LNCaP clone FGC (cell line): ENCODE measurements around the gene HES3.

Experiments used
- DNase-seq: peaks from one replicate; pipeline ENCODE4 v3.0.0-alpha.2; 2011; ENCODE audit warnings: low read depth
- H3K4me3 ChIP-seq: 2 replicates; pipeline ENCODE4 v1.5.1; 2011; ENCODE audit warnings: mild to moderate bottlenecking, low read depth, low read length, control low read depth
- CTCF ChIP-seq: IDR thresholded peaks from 2 replicates; pipeline ENCODE4 v1.5.1; 2012; ENCODE audit warnings: mild to moderate bottlenecking; ENCODE audit not compliant: control insufficient read depth, insufficient read depth; ENCODE audit errors: extremely low read depth

Gene HES3

DNA sequence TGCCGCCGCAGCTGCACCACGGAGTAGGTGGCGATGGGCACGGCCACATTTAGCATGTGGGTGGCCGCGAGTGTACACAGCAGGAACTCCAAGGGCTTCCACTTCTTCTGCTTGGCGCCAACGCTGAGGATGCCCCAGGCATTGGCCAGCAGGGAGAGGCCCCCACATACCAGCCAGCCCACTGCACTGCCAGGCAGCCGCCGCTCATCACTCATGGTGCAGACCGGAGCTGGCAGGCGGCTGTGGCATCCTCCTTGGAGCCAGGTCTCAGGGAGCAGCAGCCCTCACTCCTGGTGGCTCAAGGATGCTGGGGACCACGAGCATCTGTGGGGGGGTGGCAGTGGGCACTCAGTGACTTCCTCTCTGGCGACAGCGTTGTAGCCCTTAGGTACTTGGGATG, 10.7 kb downstream of the HES3 start:
- TF ChIP-seq CTCF: no peak
- H3K4me3 ChIP-seq: no peak overlapping the region
- no peak for DNase-seq

DNA sequence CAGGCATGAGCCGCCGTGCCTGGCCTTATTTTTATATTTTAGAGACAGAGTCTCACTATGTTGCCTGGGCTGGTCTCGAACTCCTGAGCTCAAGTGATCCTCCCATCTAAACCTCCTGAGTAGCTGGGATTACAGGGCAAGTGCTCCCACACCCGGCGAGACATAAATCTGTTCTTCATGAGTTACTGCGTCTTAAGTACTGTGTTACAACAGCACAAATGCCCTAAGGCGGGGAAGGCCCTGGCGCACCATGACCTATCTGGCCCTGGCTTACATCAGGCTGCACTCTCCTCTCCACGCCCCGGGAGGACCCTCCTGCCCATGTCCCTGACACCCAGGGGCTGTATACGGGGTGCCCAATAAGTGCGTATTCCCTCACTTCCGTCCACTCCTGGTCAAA, 12.7 kb downstream of the HES3 start:
- TF ChIP-seq CTCF: no peak
- DNase-seq: no peak
- H3K4me3 ChIP-seq: no peak overlapping the region

DNA sequence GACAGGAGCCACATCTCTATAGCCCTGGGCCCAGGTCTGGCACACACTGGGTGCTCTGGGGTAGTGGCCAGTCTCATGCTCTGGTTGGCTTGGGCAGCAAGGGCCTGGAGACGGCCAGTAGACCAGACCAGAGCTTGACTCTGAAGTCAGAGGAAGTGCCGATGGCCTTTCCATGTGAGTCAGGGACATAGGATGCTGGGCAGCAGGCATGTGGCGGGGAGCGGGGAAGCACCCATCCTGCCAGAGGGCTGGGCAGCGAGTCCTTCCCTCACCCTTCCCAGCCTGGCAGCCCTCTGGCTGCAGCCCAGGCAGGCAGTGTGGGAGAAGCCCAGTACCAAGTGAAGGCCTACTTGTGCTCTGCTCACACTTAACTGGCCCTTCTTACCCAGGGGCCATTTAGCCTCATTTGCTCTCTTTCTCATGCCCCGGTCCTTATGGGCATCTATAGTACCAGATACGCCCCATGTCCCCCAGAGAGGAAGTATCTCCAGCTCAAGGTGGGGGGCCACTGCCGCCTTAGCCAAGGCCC, 13.6 kb downstream of the HES3 start:
- DNase-seq: no peak
- no peak overlapping the region for H3K4me3 ChIP-seq
- TF ChIP-seq CTCF: no peak

DNA sequence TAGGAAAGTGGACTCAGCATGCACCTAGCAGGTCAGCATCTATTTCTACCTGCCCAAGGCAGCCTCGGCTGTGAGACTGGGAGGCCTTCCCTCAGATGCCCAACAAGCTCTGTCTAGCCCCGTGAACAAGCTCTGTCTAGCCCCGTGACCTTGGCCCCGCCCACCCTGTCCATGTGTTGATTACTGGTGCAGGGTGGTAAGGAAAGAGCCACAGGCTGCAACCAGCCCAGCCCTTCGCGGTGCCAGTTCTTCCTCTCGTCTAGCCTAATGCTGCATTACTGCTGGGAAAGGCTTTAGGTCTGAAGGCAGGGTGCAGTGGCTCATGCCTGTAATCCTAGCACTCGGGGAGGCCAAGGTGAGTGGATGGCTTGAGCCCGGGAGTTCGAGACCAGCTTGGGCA, 14.7 kb downstream of the HES3 start:
- TF ChIP-seq CTCF: no peak
- DNase-seq: no peak
- no peak overlapping the region for H3K4me3 ChIP-seq

DNA sequence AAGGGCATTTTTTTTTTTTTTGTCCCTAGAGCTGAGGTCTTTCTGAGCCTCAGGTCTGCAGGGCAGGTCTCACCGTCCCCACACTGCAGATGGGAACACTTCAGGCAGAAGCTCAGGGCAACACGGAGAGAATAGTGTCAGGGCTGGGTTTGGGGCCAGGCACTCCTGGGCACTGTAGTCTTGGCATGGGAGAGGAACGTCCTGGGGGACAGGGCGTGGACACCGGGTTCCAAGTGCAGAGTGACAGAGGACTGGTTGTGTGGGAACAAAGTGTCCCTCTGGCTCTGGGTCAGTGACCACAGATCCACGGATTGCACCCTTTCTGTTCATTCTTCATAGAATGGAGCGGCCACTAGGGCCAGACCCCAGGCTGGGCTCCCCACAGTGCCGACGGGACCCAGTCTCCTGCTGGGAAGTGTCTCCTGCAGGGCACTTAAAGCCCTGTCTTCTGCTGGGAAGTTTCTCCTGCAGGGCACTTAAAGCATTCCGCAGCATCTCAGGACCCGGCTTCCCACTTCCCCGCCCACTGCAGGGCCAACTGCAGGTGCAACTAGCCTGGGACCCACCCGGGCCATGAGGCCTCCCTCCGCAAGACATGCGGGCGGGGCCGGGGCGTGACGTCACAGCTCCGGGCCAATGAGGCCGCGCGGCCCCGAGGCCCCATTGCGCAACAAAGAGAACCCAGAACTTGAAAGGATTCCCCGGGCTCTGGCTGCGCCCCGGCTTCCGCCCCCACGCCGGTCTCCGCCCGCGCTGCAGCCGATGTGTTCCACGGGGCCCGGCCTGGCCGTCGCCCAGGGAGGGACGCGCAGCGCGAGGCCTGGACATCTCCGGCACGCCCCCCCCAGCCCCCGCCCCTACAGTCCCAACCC, 15.7 kb downstream of the HES3 start:
- H3K4me3 ChIP-seq: peak overlapping the region; percentile 41
- TF ChIP-seq CTCF: no peak
- DNase-seq: no peak

- DNase-seq: no peak
- no peak for TF ChIP-seq CTCF
- H3K4me3 ChIP-seq: peak overlapping the region; percentile 41
These were observed 16.5 kb downstream of the HES3 start for GRCh38 chr1:6260433-6260934.
